ENCODE results near the gene TAF9B.
"Not testable (repeated sequence)": the region's sequence is repeated elsewhere in the genome, so short reads cannot be mapped to it uniquely, and the experiment has no call there.

Gene TAF9B

DNA sequence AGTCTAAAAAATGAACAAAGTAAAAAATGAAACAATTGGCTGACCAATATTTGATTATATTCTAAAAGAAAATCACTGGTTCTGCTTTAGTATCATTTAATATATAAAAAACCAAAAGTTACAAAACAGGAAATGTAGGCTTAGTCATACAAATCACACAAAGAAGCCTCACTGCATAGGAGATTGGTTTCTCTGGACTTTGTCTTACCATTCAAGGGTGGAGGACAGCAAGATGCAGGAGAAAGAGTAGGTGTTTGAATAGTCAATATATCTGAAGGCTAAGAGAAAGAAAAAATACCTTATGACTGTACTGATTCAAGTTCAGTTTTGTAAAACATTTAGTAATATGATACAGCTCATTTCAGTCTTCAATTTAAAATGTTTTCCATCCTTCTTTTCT, 28.6 kb upstream of the TAF9B start:
- Histone ChIP-seq H2AFZ (ENCODE audit: low read length) (no peak overlapping the region), H3K36me3 (ENCODE audit: insufficient read depth, low read length) (no peaks in the 10 kb centered on the region), H3K4me1 (ENCODE audit: insufficient read depth, low read length, severe bottlenecking) (no peaks in the 10 kb centered on the region), H3K79me2 (ENCODE audit: insufficient read depth, low read length) (no peaks in the 10 kb centered on the region), H3K27me3 (ENCODE audit: insufficient read depth, low read length) (no peaks in the 10 kb centered on the region), H4K20me1 (ENCODE audit: insufficient read depth, low read length) (no peaks in the 10 kb centered on the region), H3K9ac (ENCODE audit: low read length) (no peak overlapping the region), H3K9me2 (ENCODE audit: low read depth, low read length) (no peaks in the 10 kb centered on the region), H3F3A (ENCODE audit: insufficient read depth, low read length) (no peaks in the 10 kb centered on the region), H3K4me3 (ENCODE audit: low read depth, low read length, poor library complexity, severe bottlenecking) (no peak overlapping the region), H3K4me2 (ENCODE audit: low read length) (no peak overlapping the region), H3K27ac (ENCODE audit: low read depth, low read length, poor library complexity, severe bottlenecking) (no peak overlapping the region), H3K9me3 (ENCODE audit: low read length) (no peaks in the 10 kb centered on the region)
- TF ChIP-seq EZH2 (IDR thresholded peaks at IDR 0.05; ENCODE audit: borderline replicate concordance, low read length) (no peak), CTCF (IDR thresholded peaks at IDR 0.05; ENCODE audit: low read length) (no peak)

GRCh38 chrX:78165425-78165824, 26.0 kb upstream of the TAF9B start:
- Histone ChIP-seq H3K4me2 (ENCODE audit: low read length) (no peak overlapping the region), H3K27me3 (ENCODE audit: insufficient read depth, low read length) (no peaks in the 10 kb centered on the region), H3K79me2 (ENCODE audit: insufficient read depth, low read length) (no peaks in the 10 kb centered on the region), H3K36me3 (ENCODE audit: insufficient read depth, low read length) (no peaks in the 10 kb centered on the region), H3K27ac (ENCODE audit: low read depth, low read length, poor library complexity, severe bottlenecking) (no peak overlapping the region), H3K9me2 (ENCODE audit: low read depth, low read length) (no peaks in the 10 kb centered on the region), H3F3A (ENCODE audit: insufficient read depth, low read length) (no peaks in the 10 kb centered on the region), H3K4me3 (ENCODE audit: low read depth, low read length, poor library complexity, severe bottlenecking) (no peak overlapping the region), H2AFZ (ENCODE audit: low read length) (no peak overlapping the region), H4K20me1 (ENCODE audit: insufficient read depth, low read length) (no peaks in the 10 kb centered on the region), H3K9me3 (ENCODE audit: low read length) (no peaks in the 10 kb centered on the region), H3K9ac (ENCODE audit: low read length) (no peak overlapping the region), H3K4me1 (ENCODE audit: insufficient read depth, low read length, severe bottlenecking) (no peaks in the 10 kb centered on the region)
- no peak for TF ChIP-seq EZH2 (IDR thresholded peaks at IDR 0.05; ENCODE audit: borderline replicate concordance, low read length)
- no peak for TF ChIP-seq CTCF (IDR thresholded peaks at IDR 0.05; ENCODE audit: low read length)

DNA sequence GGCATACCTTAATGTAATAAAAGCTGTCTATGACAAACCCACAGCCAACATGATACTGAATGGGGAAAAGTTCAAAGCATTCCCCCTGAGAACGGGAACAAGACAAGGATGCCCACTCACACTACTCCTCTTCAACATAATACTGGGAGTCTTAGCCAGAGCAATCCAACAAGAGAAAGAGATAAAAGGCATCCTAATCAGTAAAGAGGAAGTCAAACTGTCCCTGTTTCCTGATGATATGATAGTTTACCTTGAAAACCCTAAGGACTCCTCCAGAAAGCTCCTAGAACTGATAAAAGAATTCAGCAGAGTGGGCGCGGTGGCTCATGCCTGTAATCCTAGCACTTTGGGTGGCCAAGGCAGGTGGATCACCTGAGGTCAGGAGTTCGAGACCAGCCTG, 23.7 kb upstream of the TAF9B start:
- H3K9ac ChIP-seq (ENCODE audit: low read length); H3K27me3 ChIP-seq (ENCODE audit: insufficient read depth, low read length); H3K9me3 ChIP-seq (ENCODE audit: low read length); H3K9me2 ChIP-seq (ENCODE audit: low read depth, low read length); H3K4me2 ChIP-seq (ENCODE audit: low read length); H3K79me2 ChIP-seq (ENCODE audit: insufficient read depth, low read length); H3F3A ChIP-seq (ENCODE audit: insufficient read depth, low read length); H4K20me1 ChIP-seq (ENCODE audit: insufficient read depth, low read length); H3K36me3 ChIP-seq (ENCODE audit: insufficient read depth, low read length); H3K4me1 ChIP-seq (ENCODE audit: insufficient read depth, low read length, severe bottlenecking); H2AFZ ChIP-seq (ENCODE audit: low read length); H3K27ac ChIP-seq (ENCODE audit: low read depth, low read length, poor library complexity, severe bottlenecking); H3K4me3 ChIP-seq (ENCODE audit: low read depth, low read length, poor library complexity, severe bottlenecking): not testable (repeated sequence)

- H4K20me1 ChIP-seq (ENCODE audit: insufficient read depth, low read length); H3K9ac ChIP-seq (ENCODE audit: low read length); H3K9me3 ChIP-seq (ENCODE audit: low read length); H3K4me3 ChIP-seq (ENCODE audit: low read depth, low read length, poor library complexity, severe bottlenecking); H3K4me2 ChIP-seq (ENCODE audit: low read length); H3K79me2 ChIP-seq (ENCODE audit: insufficient read depth, low read length); H3K36me3 ChIP-seq (ENCODE audit: insufficient read depth, low read length); H3K4me1 ChIP-seq (ENCODE audit: insufficient read depth, low read length, severe bottlenecking); H3K27me3 ChIP-seq (ENCODE audit: insufficient read depth, low read length); H3K27ac ChIP-seq (ENCODE audit: low read depth, low read length, poor library complexity, severe bottlenecking); H3F3A ChIP-seq (ENCODE audit: insufficient read depth, low read length); H2AFZ ChIP-seq (ENCODE audit: low read length); H3K9me2 ChIP-seq (ENCODE audit: low read depth, low read length): not testable (repeated sequence)
Measured at GRCh38 chrX:78160711-78161110, 21.3 kb upstream of the TAF9B start.

- not testable (repeated sequence) for H3K9me3 ChIP-seq (ENCODE audit: low read length); H3K9ac ChIP-seq (ENCODE audit: low read length); H3K27ac ChIP-seq (ENCODE audit: low read depth, low read length, poor library complexity, severe bottlenecking); H3K9me2 ChIP-seq (ENCODE audit: low read depth, low read length); H3K79me2 ChIP-seq (ENCODE audit: insufficient read depth, low read length); H3K4me1 ChIP-seq (ENCODE audit: insufficient read depth, low read length, severe bottlenecking); H3F3A ChIP-seq (ENCODE audit: insufficient read depth, low read length); H3K27me3 ChIP-seq (ENCODE audit: insufficient read depth, low read length); H3K4me2 ChIP-seq (ENCODE audit: low read length); H3K4me3 ChIP-seq (ENCODE audit: low read depth, low read length, poor library complexity, severe bottlenecking); H4K20me1 ChIP-seq (ENCODE audit: insufficient read depth, low read length); H2AFZ ChIP-seq (ENCODE audit: low read length); H3K36me3 ChIP-seq (ENCODE audit: insufficient read depth, low read length)
Measured at GRCh38 chrX:78157846-78158245, 18.4 kb upstream of the TAF9B start.

DNA sequence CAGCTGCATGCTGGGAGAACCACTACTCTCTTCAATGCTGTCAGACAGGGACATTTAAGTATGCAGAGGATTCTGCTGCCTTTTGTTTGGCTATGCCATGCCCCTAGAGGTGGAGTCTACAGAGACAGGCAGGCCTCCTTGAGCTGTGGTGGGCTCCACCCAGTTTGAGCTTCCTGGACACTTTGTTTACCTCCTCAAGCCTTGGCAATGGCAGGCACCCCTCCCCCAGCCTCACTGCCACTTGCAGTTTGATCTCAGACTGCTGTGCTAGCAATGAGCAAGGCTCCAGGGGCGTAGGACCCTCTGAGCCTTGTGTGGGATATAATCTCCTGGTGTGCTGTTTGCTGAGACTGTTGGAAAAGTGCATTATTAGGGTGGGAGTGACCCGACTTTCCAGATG, 17.9 kb upstream of the TAF9B start:
- not testable (repeated sequence) for H3K27me3 ChIP-seq (ENCODE audit: insufficient read depth, low read length); H3K9ac ChIP-seq (ENCODE audit: low read length); H2AFZ ChIP-seq (ENCODE audit: low read length); H3F3A ChIP-seq (ENCODE audit: insufficient read depth, low read length); H3K4me2 ChIP-seq (ENCODE audit: low read length); H3K9me2 ChIP-seq (ENCODE audit: low read depth, low read length); H3K27ac ChIP-seq (ENCODE audit: low read depth, low read length, poor library complexity, severe bottlenecking); H3K79me2 ChIP-seq (ENCODE audit: insufficient read depth, low read length); H3K36me3 ChIP-seq (ENCODE audit: insufficient read depth, low read length); H4K20me1 ChIP-seq (ENCODE audit: insufficient read depth, low read length); H3K4me1 ChIP-seq (ENCODE audit: insufficient read depth, low read length, severe bottlenecking); H3K4me3 ChIP-seq (ENCODE audit: low read depth, low read length, poor library complexity, severe bottlenecking); H3K9me3 ChIP-seq (ENCODE audit: low read length)
